D341Med (cell line): ENCODE measurements around the gene C1QB.
"Not testable (repeated sequence)": the region's sequence is repeated elsewhere in the genome, so short reads cannot be mapped to it uniquely, and the experiment has no call there.

Experiments used
- DNase-seq: peaks from one replicate; pipeline ENCODE4 v3.0.0; 2012; ENCODE audit warnings: low spot score

C1QB gene

GRCh38 chr1:22696610-22697009 is 43.6 kb downstream of the C1QB start:
- no peak for DNase-seq

- no peak for DNase-seq
Measured at GRCh38 chr1:22697980-22698379, 44.9 kb downstream of the C1QB start.

GRCh38 chr1:22699681-22700520 is 46.9 kb downstream of the C1QB start:
- DNase-seq = no peak

- DNase-seq = no peak
Measured at GRCh38 chr1:22702296-22703085, 49.5 kb downstream of the C1QB start.

- DNase-seq = peak; percentile 85
Measured at GRCh38 chr1:22704440-22705067, 51.5 kb downstream of the C1QB start.

GRCh38 chr1:22705586-22705985 is 52.5 kb downstream of the C1QB start:
- DNase-seq = no peak

- not testable (repeated sequence) for DNase-seq
Measured at GRCh38 chr1:22706100-22706499, 53.1 kb downstream of the C1QB start.

GRCh38 chr1:22708777-22709176 is 55.7 kb downstream of the C1QB start:
- no peak for DNase-seq

- no peak for DNase-seq
Measured at GRCh38 chr1:22709227-22709626, 56.2 kb downstream of the C1QB start.

- peak; percentile 47 for DNase-seq
Measured at GRCh38 chr1:22709891-22710700, 57.1 kb downstream of the C1QB start.

GRCh38 chr1:22710701-22711049 is 57.6 kb downstream of the C1QB start, which contains the start of gene EPHB2:
EPHB2 (plus strand) TSS chr1:22710839; CDS start chr1:22710983, 144 bp downstream.
- peak; percentile 88 for DNase-seq

GRCh38 chr1:22711071-22711470 is 58.0 kb downstream of the C1QB start:
- DNase-seq = peak; percentile 75
